HG03097 (cell line): Measurements from ENCODE around the gene GABRB2.
A peak's percentile ranks its signal among the peaks of the same experiment; 100 is the strongest.
"Not testable (repeated sequence)": the region's sequence is repeated elsewhere in the genome, so short reads cannot be mapped to it uniquely, and the experiment has no call there.

ENCODE experiments used
- ATAC-seq: cut with Tn5 transposase; IDR thresholded peaks from one replicate; pipeline ENCODE4 v1.9.1; 2021; ENCODE audit not compliant: unreplicated experiment, low FRiP score

Gene GABRB2

GRCh38 chr5:161305601-161306000 is 240.9 kb downstream of the GABRB2 start:
- no peak for ATAC-seq

GRCh38 chr5:161302559-161302958 is 244.0 kb downstream of the GABRB2 start:
- ATAC-seq: no peak

DNA sequence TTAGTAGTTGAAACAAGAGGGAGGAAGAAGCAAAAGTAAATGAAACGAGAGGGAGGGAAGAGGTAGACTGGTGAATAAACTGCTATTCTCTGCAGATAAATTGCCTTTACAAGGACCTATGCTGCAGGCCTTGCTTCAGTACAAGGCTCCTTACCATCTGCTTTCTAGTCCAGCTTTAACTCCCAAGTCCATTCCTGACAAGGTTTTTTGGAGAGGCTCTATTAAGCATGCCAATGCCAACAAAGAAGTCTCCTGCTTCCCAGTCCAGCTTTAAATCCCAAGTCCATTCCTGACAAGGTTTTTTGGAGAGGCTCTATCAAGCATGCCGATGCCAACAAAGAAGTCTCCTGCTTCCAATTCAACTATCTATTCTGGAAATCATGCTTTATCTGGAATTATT is 244.9 kb downstream of the GABRB2 start:
- ATAC-seq: no peak

DNA sequence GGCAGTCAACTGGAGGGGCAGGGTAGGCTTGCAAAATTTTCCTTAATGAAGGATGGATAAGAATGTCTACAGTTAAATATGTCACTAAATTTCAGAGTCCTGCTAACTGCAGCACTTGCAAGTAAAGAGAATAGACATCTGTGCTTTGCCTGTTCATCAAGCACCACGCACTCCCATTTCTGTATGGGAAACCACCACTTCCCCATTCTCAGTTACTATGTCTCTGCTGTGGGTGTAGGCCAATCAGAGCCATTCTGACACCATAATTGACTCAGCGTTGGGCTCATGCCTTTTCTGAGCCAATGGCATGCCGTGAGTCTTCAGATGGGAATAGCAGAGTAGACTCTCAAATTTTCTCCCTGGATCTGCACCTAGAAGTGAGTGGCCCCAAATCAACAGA is 247.5 kb downstream of the GABRB2 start:
- ATAC-seq: no peak

DNA sequence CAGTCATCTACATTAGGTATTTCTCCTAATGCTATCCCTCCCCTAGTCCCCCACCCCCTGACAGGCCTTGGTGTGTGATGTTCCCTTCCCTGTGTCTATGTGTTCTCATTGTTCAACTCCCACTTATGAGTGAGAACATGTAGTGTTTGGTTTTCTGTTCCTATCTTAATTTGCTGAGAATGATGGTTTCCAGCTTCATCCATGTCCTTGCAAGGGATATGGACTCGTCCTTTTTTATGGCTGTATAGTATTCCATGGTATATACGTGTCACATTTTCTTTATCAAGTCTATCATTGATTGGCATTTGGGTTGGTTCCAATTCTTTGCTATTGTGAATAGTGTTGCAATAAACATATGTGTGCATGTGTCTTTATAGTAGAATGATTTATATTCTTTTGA is 249.1 kb downstream of the GABRB2 start:
- not testable (repeated sequence) for ATAC-seq

DNA sequence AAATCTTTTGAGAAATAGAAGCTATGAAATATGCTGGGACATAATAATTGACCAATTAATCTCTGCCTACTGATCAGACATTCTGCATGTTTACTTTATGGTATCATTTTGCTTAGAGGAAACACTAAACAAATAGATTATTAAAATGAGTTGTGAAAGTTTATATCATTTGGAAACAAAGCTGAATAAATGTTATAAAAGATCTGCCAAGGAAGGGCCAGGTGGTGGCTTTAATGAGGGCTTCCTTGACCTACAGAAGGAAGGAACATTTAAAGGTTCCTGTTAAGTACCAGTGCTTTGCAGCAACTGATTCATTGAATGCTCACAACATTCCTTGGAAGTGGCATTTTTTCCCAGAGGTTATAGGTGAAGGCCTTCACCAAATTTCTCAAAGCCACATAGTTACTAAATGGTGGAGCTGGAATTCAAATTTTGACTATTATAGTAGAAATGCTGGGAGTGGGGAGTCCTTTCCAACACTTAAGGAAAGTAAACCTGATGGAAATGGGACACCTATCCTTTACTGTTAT is 250.7 kb downstream of the GABRB2 start:
- ATAC-seq: no peak

- ATAC-seq: no peak
Measured at GRCh38 chr5:161288071-161288470, 258.5 kb downstream of the GABRB2 start.

GRCh38 chr5:161287436-161287835 is 259.1 kb downstream of the GABRB2 start:
- ATAC-seq: no peak

DNA sequence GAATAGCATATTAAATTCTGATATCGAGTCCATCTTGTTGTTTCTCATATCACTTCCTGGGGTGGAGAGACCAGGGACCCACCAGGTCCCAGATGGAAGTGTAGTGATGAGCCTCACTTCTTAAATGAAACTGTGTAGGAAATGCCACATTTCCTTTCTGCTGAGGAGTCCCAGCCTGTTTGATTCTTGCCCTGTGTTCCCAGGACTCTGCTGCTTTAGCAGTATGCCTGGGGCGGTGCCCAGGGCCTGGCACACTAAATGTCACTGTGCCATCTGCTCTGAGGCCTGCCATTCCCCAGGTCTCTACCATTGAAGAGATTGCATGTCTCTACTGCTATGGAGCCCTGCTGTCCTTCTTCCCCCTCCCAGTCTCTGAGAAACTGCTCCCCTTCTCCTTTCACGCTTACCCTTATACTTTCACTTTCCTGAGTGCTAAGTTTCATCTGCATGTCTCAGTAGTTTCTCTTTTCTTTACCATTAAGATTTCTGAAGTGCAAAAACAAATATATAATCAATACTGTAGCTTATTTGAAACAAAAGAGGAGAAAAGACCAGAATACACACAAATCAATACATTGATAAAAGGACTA is 260.4 kb downstream of the GABRB2 start:
- ATAC-seq: peak; percentile 98

DNA sequence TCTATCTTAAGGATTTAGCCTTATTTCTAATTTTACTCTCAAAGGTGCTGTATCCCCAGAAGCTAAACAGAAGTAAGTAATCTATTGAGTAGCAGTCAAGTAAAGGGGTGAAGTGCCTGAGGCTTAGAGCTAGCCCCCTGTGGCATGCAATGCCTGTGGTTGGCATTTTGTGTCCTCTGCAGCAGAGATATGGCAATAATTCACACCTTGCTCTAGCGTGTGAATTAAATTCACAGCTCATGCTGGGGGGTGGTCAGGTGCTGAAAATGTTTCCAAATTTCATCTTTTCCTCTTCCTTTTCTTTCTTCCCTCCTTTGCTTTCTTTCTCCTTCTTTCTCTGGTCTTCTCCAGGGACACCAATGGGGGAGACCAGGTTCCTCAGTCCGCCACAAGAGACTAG is 262.1 kb downstream of the GABRB2 start:
- ATAC-seq: no peak

DNA sequence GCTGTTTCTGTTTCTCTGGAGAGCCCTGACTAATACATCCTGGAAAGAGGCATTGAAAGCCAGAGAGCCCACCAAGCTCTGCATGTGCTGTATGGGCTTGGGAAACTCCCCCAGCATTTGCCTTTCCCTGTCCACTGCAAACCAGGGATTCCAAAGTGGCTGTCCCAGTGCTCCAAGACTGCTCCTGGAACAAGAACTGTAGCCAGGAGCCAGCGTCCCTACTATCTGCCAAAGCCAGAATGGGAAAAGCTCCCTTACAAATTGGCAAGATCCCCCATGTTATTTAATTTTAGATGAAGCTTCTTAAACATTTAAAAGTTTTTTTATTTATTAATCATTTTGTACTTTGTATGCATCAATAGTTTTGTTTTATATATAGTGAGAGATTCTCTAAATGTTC is 263.2 kb downstream of the GABRB2 start:
- no peak for ATAC-seq

DNA sequence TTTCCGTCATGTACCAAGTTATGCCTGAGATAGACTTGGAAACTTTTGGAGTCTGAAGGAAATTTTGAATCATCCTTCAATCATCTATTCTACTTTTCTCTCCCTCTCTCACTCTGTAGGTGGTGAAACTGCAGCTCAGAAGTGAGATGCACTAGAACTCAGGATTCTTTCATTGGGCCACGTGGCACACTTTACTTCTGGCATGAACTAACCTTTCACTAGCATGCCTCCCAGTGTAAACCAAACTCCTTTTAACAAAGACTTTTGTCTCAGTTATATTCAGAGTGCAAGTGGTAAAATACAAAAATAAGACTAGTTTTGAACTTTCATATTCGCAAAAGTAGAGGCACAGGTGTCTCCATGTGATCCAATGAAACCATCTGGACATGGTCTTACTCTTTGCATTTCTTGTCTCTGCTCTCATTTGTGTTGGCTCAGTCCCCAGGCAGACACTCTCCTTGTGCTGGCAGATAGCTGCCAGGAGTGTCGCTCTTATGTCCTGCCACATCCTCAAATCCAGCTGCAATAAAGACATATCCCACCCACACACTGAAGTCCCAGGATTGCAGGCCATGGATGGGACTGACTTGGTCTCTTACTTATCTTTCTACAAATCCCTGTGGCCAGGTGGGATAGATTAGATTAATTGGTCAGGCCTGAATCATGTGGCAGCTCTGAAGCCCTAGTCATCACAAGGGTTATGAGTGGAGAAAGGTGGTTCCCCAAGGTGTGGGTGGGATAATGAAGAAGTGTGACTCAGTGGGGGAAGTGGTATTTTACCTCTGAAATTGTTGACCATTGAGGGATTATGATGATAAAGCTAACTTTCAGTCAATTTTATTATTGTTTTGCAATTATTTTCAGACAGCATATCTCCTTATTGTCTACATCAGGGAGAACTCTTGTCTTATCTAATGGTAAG is 267.5 kb downstream of the GABRB2 start:
- no peak for ATAC-seq

GRCh38 chr5:161277011-161277410 is 269.5 kb downstream of the GABRB2 start:
- no peak for ATAC-seq

DNA sequence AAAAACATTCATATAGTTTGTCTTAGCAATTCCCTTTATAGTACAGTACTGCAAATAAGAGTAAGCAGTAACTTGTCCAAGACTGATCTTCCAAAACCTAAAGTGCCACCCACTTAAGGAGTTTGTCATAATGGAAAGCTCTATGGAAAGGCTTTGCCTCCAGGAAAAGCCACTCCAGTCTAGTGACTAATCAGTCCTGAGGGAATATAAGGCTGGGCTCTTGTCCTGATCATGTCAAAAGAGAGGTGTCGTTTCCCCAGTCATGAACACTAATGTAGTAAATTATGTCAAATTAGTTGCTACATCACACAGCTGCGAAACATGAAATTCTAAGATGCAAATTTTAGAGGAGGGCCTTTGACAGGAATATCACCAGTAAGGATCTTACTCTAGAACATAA is 271.6 kb downstream of the GABRB2 start:
- no peak for ATAC-seq

DNA sequence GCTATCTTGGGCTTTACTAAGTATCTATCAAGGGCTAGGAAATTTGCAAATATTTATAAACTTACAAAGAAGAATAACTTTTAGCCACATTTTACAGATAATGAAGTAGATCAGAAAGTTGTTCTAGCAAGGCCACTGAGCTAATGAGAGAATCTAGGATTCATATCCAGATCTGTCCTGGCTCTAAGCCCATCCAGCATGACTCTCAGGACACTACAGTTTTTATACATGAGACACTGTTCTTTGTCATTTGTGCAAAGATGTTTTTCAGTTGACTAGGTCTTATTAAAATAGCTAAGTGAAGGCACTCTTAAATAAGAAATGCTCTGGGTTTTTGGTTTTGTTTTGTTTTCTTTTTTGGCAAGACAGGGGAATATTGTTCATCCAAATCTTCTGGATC is 273.1 kb downstream of the GABRB2 start:
- no peak for ATAC-seq

GRCh38 chr5:161271816-161272215 is 274.7 kb downstream of the GABRB2 start:
- ATAC-seq: no peak

- ATAC-seq: no peak
Measured at GRCh38 chr5:161269125-161269524, 277.4 kb downstream of the GABRB2 start.

DNA sequence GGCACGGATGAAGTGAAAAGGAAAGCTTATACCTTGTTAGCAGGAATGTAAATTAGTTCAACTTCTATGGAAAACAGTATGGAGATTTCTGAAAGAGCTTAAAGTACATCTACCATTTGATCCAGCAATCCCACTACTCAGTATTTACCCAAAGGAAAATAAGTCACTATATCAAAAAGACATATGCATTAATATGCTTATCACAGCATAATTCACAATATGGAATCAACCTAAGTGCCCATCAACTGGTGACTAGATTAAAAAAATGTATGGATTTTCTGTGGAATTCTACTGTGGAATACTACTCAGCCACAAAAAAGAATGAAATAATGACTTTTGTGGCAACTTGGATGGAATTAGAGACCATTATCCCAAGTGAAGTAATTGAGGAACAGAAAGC is 279.6 kb downstream of the GABRB2 start:
- ATAC-seq: no peak

- ATAC-seq: no peak
Measured at GRCh38 chr5:161265006-161265405, 281.5 kb downstream of the GABRB2 start.

DNA sequence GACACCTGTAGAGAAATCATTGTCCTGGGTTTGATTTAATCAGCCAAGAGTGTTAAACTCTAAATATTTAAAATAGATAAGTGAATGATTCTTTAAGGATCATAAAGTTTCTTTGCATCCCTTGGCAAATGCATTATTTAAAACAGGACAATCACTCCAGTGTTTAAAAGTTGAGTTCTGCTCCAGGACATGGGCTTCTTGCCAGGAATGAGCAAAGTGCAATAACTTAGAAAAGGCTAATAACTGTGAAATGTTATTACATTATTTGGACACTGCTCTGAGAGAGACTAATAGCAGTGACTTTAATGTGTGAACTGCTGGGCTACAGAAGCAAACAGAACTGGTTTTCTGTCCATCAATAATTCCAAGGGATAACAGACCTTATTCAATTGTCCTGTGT is 283.3 kb downstream of the GABRB2 start:
- no peak for ATAC-seq

DNA sequence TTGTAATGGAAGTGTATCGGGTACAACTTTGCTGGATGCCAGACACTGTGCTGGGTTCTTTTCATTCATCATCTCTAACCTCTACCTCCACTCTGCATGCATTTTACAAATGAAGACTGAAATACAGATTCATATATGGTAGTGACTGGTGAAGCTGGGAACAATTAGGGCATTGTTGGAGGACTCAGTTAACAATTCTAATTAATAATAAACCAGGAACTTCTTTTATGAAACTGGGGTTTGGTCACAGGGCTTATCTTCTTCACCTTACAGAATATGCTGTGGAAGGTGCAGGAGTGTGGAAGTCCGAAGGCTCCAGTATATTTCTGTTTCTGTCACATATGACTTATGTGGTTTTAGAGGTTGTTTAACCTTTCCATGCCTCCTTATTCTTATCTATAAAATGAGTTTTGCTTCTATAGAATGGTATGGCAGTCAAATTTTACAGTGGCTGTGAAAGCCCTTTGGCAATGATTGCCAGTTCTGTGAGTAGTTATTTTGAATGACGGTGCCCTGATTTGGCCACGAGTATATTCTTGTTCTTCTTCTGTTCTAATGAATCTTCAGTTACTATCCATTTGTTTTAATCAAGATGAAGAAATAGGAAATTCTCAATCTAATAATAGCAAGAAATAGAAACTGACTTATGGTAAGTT is 284.7 kb downstream of the GABRB2 start:
- ATAC-seq: peak; percentile 61
